Skin of body (tissue), 2 donors: ENCODE results near the gene POU2F2. TPM values are rescaled to one million over a fixed set of nuclear protein-coding genes. Genes with fewer than 3 reads are reported as not detected.
"Not testable (repeated sequence)": the region's sequence is repeated elsewhere in the genome, so short reads cannot be mapped to it uniquely, and the experiment has no call there.

Source experiments
- DNase-seq: peaks from one replicate; lab custom pipeline; 2025; lab: John Stamatoyannopoulos, UW
- total RNA-seq: library from RNA; depleted of rRNA; stranded (reverse); fragments of >200 nt; gene quantifications from one replicate; pipeline ENCODE4 v1.2.3, GENCODE V29; 2014

POU2F2 gene
- total RNA-seq, 1 donor from 2014 or later = 0.30 TPM

DNA sequence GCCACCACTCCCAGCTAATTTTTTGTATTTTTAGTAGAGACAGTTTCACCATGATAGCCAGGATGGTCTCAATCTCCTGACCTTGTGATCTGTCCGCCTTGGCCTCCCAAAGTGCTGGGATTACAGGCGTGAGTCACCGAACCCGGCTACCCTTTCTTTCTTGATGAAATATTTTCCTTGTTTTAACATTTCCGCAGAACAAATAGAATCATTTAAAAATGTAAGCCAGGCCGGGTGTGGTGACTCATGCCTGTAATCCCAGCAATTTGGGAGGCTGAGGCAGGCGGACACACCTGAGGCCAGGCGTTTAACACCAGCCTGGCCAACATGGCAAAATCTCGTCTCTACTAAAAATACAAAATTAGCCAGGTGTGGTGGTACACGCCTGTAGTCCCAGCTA lies 32.0 kb downstream of the POU2F2 start:
- DNase-seq = not testable (repeated sequence)

DNA sequence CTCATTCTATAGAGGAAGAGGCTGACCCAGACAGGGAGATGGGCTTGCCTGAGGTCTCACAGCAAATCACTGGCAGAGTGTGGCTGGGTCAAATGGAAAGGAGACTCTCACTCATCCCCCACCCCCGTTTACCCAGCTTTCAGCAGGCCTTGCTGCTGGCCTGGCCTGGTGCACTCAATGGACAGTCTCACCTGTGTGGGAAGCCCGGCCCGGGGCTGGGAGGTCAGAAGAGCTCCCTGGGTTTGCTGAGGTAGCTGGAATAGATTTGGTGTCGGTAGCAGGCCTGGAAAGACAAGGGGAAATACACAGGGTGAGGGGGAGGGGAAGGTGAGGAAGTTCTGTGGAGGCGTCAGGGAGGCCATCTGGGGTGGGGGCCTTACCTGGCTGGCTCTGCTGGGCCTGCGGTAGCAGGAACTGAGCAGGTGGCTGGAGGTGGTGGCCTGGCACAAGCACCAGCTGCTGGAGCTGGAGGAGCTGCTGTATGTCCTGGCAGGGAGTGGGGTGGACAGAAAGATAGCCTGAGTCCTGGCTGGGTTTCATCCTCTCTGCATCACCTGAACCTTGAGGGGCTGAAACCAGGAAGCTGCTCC lies 32.8 kb downstream of the POU2F2 start:
- DNase-seq = no peak

DNA sequence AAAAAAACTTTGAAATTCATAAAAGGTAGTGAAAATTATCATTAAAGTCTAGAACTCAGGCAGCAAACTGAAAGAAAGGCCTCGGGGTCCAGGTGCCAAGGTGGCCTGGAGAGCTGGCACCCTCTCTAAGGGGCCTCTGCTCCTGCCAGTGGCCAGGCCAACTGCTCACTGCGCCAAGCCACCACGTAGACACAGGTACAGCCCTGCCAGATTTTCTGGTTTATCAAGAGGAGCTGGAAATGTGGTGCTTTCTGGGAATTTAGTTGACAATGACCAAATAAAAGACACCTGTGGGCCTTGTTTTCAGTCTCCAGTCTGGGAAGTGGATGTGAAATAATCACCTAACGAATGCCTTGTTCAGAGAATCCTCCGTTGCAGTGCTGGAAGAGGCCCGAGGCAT lies 33.5 kb downstream of the POU2F2 start:
- no peak for DNase-seq

DNA sequence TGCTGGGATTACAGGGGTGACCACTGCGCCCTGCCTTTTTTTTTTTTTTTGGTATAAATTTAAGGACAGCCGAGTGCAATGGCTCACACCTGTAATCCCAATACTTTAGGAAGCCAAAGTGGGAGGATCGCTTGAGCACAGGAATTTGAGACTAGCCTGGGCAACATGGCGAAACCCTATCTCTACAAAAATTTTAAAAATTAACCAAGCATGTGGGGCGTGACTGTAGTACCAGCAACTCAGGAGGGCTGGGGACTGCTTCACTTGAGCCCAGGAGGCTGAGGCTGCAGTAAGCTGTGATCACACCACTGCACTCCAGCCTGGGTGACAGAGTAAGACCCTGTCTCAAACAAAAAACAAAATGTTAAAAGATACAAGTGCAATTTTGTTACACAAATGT lies 34.8 kb downstream of the POU2F2 start:
- no peak for DNase-seq

DNA sequence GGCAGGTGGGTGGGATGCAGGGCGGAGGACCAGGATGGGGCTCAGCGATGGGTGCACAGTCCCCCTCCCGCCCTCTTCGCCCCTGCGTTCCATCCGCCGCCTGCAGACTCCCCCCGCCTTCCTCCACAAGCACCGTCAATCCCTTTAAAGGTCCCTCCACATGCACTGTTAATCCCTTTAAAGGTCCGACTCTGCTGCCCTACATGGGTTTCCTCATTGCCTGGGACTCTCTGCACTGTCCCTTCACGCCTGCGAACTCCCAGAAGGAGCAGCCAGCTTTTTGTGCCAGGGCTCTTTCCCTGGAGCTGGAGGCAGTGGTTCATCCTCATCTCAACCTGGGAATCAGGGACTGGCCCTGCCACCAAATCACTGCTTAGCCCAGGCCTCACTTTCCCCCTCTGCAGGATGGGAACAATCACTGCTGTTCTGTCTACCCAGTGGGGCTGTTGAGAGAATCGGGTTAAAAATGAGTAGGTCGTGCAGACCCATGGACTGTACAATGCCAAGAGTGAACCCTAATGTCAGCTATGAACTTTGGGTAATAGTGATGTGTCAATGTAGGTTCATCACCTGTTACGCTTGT lies 35.9 kb downstream of the POU2F2 start:
- DNase-seq = no peak

DNA sequence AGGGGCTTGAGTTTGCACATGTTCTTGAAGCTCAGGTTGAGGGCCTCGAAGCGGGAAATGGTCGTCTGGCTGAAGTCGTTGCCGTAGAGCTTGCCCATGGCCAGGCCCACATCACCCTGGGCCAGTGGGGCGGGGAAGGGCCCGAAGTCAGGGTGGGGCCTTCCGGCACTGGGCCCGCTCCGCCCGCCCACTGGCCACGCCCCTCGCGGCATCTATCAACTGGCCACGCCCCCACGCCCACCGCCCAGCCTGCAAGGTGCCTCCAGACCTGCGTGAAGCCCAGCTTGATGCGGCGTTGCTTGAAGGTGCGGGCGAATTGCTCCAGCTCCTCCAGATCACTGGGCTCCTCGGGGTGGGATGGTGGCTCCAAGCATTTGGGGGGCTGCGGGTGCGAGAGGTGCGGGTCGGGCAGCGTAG lies 36.4 kb downstream of the POU2F2 start:
- no peak for DNase-seq

DNA sequence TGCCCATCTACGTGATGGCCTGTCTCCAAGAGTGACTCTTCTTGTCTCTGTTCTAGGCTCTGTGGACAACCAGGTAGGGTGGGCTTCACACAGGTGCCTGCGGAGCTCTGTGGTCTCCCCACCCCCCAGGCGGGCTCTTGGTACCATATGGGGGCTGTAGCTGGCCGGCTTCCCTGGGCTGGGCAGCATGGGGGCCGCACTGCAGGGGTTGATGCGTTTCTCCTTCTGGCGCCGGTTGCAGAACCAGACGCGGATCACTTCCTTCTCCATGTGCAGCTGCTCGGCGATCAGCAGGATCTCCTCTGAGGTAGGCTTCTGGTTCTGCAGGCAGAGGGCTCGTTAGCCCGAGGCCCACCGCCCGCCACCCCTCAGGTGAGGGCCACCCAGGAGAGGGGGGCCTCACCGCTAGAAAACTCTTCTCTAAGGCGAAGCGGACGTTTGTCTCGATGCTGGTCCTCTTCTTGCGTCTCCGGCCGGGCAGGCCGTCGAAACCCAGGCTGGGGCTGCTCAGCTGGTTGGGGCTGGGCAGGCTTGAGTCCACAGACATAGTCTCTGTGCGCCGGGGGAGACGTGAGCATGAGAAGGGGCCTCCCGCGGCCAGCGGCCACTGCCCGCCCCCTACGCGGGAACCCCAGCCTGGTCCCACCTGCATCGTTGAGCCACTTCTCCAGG lies 37.0 kb downstream of the POU2F2 start:
- no peak for DNase-seq

DNA sequence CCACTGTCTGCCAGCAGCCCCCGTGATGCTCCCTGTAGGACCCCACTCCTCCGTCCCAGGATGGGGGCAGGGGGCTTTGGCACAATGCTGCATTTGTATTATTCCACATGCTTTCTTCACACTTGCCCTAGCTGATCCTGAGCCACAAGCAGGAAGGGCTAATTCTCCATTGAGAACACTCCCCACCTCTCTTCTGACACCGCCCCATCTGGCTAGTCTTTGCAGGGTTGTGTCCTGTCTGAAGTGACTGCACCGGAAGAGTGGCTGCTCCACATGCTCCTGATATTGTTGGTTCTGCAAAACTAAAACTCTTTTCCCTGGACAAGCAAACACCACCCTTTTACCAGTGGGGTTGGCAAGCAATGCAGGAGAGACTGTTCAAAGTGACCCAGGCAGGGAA lies 38.3 kb downstream of the POU2F2 start:
- no peak for DNase-seq

DNA sequence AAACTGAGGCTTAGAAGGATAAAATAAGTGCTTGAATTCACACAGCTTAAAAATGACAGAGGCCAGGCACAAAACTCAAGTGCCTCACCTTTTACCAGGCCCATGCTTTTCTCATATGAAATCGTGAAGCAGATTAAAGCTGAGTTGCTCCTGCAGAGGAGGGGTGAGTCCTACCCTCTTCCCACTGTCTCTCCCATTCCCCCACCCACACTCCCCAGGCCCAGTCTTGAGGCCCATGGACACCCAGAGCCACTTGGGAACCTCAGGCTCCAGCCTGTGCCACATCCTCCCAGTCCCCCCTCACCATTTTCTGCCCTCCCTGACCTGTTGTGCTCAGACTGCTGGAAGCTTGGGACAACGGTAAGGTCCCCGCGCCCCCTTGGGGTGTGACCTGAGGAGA lies 38.7 kb downstream of the POU2F2 start:
- no peak for DNase-seq

DNA sequence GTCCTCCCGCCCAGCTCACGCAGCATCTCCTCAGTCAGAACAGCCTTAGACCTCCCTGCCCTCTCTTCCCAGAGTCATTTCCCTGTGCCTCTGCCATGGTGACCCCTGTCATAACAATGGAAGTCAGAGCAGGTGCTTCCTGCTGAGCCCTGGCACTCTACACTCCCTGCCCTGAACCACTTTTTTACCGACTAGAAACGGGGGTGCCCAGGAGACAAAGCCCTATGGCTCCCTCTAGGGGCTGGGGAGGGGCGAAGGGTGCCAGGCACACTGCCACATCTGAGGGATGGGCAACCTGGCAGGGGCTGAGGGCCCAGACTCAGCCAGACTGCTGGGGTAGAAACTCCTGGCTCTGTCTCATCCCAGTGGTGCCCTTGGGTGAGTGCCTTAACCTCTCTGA lies 39.9 kb downstream of the POU2F2 start:
- DNase-seq = peak; percentile 15

DNA sequence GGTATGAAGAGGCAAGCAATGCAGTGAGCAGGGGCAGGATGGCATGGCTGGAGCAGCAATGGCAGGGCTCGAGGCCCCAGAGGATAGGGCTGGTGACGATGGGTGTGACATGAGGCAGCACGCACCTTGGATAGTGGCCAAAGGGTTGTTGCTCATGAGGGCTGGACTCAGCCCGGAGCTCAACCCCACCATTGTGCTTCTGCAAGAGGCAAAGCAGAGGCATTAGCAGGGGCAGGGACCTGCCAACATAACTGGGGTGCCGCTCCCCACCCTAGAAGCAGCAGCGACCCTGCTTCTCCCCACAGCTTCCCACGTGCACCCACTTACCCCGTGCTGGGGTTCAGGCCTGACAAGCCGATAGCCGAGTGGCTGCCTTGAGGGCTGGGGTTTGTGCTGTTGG lies 40.5 kb downstream of the POU2F2 start:
- no peak for DNase-seq

DNA sequence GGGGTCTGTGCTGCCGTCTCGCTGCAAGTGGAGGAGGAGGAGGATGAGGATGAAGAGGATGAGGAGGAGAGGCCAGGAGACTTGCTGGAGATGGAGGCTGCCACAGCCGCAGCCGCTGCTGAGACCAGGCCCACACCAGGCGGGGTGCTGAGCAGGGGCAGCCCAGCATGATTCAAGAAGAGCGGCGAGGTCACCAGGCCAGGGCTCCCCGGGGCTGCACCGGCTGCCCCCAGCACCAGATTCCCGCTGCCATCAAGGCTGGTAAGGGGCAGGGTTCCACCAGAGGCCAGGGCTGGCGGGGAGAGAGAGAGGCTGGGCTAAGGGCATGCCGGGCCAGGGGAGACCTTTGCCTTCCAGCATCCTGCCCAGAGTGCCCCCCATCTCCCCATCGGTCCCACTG lies 40.9 kb downstream of the POU2F2 start:
- DNase-seq = no peak

DNA sequence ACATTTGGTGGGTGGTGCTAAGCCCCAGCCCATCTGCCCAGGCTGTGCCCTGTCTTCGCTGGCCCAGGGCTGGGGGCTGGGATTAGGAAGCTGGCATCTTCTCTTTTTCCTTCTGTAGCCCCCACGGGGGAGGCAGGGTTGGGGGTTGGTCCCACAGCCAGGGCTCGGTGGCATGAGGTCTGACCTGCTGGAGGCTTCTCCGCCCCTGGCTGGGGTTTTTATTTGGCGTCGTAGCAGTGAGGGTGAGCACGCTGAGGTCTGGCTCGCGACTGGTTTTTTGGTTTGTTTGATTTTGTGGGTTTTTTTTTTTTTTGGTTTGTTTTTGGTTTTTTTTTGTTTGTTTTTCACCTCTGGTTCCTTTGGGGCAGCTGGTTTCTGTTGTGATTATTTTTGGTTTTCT lies 41.6 kb downstream of the POU2F2 start:
- DNase-seq = no peak

DNA sequence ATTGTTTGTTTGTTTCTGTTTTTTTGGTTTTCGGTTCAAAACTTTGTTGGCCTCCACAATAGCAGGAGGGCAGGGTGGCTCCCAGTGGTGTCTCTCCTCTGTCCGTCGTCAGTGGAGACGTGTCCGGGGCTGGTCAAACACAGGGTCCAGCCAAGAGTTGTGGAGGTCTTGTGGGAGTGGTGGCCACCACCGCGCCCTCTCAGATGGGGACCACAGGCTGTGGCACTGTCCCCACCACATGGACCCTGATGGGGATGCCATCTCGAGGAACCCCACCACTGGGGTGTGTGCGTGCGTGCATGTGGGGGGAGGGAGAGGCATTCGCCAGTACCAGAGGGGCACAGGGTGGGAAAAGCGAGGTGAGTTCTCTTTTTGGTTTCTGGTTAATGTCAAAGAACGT lies 42.5 kb downstream of the POU2F2 start:
- no peak for DNase-seq

DNA sequence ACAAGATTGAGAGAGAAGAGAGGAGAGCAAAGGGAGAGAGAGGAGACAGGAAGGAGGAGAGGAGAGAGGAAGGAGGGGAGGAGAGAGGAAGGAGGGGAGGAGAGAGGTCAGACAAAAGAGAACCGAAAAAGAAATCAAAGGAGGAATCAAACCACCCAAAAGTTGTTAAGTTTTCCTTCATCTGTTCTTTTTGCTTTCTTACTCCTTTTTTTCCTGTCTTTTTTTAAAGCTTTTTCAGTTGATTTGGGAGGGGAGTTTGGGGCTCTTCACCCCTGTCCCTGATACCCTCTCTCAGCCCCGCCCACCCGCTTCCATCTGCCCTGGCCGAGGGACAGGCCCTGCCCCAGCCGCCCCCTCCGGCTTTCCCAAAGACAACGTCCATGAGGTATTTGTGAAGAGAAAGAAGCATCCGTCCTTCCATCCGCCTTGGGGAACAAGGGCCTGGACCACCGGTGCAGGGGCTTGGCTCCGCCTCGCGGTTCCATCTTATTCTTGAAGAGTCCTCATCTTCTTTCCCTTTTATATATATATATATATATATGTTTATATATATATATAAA lies 43.0 kb downstream of the POU2F2 start:
- DNase-seq = no peak

DNA sequence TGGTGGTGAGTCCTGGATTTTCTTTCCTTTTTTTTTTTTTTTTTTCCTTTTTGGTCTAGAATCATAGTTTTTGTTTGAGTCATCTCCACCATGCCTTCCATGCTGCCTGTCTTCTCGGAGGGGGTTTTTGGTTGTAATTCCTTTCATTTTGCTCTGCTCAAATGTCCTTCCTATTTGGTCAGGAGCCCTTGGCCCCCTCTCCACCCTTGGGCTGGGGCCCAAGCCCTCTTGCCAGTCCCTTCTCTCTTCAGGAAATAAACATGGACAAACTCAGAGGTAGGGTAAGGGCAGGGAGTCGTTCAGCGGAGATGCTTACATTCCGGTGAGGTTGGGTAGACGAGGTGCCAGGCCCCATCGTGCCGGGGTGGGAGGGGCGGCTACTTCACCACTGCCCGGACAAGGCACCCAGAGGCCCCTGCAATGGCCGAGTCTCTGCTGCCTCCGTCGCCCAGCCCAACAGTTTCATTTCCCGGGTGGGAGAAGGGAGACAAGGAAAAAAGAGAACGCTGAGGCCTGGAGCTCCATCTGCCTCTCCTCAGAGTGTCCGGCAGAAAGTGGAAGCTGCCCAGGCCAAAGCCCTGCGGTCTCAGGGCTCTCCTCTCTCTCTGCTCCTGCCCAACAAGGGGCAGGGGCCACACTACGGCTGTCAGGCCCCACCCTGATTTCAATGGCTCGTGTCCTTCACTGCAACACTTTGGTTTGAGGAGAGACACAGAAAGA lies 43.6 kb downstream of the POU2F2 start:
- DNase-seq = no peak

DNA sequence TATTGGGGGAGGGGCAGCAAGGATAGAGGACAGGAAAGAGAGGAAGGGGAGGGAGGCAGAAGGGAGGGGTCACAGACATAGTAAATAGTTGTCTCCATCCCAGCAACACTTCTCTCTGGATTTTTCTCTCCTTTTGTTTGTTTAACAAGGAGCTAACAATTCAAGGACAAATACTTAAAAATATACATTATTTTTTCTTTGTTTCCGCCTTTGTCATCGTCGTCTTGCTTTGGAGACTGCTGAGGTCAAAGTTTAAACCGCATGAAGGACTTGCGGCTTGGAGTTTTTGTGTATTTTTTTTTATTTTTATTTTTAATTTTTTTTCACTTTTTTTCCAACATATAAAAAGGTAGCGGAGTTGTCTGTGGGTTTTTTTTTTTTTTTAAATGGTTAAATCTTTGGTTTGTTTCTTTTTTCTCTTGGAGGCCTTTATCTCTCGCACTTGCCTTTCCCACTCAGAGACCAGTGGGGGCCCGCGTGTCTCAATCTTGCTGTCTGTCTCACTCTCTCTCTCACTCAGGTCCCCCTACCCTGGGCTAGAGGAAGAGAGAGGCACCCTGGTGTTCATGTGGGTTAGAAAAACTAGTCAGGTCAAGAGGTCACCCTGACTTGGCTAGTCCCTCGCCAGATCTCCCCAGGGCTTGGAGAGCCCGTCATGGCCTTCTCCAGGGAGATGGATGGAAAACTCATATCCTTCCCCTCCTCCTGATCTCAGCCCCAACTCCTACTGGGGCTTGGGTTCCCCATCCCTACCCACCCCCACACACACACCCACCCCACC lies 45.3 kb downstream of the POU2F2 start:
- no peak for DNase-seq

DNA sequence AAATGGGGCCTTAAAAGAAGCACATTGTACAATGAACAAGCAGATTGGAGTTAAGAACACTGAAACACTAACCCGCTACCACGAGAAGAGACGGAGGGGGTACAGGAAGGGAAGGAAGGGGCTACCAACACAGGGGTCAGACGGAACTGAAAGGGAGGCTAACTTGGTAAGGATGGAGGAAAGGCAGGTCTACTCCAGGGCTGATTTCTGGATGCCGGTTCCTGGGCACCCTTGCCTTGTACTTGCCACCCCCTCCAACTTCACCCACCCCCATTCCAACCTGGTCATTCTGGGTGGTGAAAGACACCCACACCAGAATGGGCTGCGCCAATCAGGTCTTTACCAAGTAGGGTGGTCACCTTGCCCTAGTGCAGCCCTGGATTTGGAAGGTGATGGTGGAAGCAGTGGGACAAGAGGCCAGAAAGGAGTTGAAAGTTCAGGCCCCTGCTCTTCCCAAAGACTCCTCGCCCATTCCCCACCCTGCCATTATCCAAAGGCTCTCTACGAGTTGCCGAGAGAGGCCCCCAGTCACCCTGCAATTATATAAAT lies 46.0 kb downstream of the POU2F2 start:
- DNase-seq = no peak

DNA sequence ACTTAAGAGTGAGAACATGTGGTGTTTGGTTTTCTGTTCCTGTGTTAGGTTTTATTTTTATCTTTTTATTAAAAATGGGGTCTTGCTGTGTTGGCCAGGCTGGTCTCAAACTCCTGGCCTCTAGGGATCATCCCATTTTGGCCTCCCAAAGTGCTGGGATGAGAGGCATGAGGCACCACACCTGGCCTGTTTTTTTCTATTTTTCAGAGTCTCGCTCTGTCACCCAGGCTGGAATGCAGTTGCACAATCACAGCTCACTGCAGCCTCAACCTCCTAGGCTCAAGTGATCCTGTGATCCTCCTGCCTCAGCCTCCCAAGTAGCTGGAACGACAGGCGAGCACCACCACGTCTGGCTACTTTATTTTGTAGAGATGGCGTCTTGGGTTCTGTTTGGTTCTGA lies 48.7 kb downstream of the POU2F2 start:
- no peak for DNase-seq

DNA sequence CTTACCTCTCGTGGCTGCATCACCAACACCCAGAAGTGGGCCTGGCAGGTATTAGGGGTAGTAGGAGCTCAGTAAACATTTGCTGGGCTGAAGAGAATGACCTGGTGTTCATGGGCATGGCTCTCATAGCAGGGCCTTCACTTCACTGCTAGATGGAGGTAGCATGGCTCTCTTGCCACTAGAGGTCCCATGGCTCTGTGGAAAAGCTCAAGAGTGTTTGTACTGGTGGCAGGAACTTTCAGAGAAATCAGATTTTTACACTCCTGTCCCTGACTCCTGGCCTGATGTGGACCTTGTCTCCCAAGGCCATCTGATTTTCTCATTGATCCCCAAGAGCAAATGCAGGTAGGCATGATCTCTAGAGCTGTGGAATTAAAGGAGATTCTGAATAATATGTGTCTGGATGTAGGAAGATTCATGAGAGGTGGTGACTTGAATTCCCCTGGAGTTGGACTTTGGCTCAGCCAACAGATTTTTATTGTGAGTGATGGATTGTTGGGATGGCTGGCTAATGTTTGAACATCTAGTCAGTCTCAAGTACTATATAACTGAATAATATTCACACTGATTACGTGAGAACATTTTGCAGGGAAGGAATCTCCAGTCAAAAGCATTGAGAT lies 50.6 kb downstream of the POU2F2 start:
- no peak for DNase-seq
